Measurements from ENCODE around the gene SOWAHD. TPM values are rescaled to one million over a fixed set of nuclear protein-coding genes. Genes with fewer than 3 reads are reported as not detected.
"Not testable (repeated sequence)": the region's sequence is repeated elsewhere in the genome, so short reads cannot be mapped to it uniquely, and the experiment has no call there.

SOWAHD gene
- total and polyA plus RNA-seq, 4 donors = 1.4 to 5.8 (median 3.0) TPM

- no peaks in the 10 kb centered on the region for H3K36me3 ChIP-seq (ENCODE audit: control insufficient read depth in 4 of 4, insufficient read depth in 4 of 4, low read length in 4 of 4)
- 65 to 71% methylated on average over 12 of the region's 12 CpGs for WGBS, 2 donors
- H3K4me3 ChIP-seq = no peak overlapping the region
- no peak for TF ChIP-seq CTCF (IDR thresholded peaks at IDR 0.05; ENCODE audit: control extremely low read depth, extremely low read depth)
- ATAC-seq (ENCODE audit: insufficient read depth, low FRiP score) = no peak
- H3K9ac ChIP-seq (ENCODE audit: insufficient read depth in 1 of 2, low read length in 2 of 2) = no peak overlapping the region
- H3K9me3 ChIP-seq (ENCODE audit: control insufficient read depth in 4 of 4, insufficient read depth in 3 of 4, low read length in 3 of 4) = peaks cover 0 to 2% (median 0%) of the 10 kb centered on the region in 4 donors
- H3K4me1 ChIP-seq (ENCODE audit: control insufficient read depth in 5 of 5, insufficient read depth in 5 of 5, low read length in 5 of 5) = no peaks in the 10 kb centered on the region
- no peak overlapping the region for H3K27ac ChIP-seq (ENCODE audit: low read depth in 1 of 2, low read length in 1 of 2)
- H3K27me3 ChIP-seq (ENCODE audit: control insufficient read depth in 3 of 3, insufficient read depth in 3 of 3, low read length in 2 of 3) = no peaks in the 10 kb centered on the region
- no peak for DNase-seq
Observed at GRCh38 chrX:119736206-119736764, 22.1 kb upstream of the SOWAHD start.

- H3K27me3 ChIP-seq (ENCODE audit: control insufficient read depth in 3 of 3, insufficient read depth in 3 of 3, low read length in 2 of 3) = no peaks in the 10 kb centered on the region
- H3K9ac ChIP-seq (ENCODE audit: insufficient read depth in 1 of 2, low read length in 2 of 2) = no peak overlapping the region
- TF ChIP-seq CTCF (IDR thresholded peaks at IDR 0.05; ENCODE audit: control extremely low read depth, extremely low read depth) = no peak
- no peak overlapping the region for H3K27ac ChIP-seq (ENCODE audit: low read depth in 1 of 2, low read length in 1 of 2)
- WGBS, 2 donors = 57 to 59% methylated on average over 5 of the region's 5 CpGs
- no peaks in the 10 kb centered on the region for H3K36me3 ChIP-seq (ENCODE audit: control insufficient read depth in 4 of 4, insufficient read depth in 4 of 4, low read length in 4 of 4)
- no peak for DNase-seq
- H3K4me1 ChIP-seq (ENCODE audit: control insufficient read depth in 5 of 5, insufficient read depth in 5 of 5, low read length in 5 of 5) = no peaks in the 10 kb centered on the region
- H3K4me3 ChIP-seq = no peak overlapping the region
- no peaks in the 10 kb centered on the region for H3K9me3 ChIP-seq (ENCODE audit: control insufficient read depth in 4 of 4, insufficient read depth in 3 of 4, low read length in 3 of 4)
- ATAC-seq (ENCODE audit: insufficient read depth, low FRiP score) = no peak
Observed at GRCh38 chrX:119738742-119739141, 19.6 kb upstream of the SOWAHD start.

- ATAC-seq (ENCODE audit: insufficient read depth, low FRiP score) (no peak), DNase-seq (no peak)
- TF ChIP-seq CTCF (IDR thresholded peaks at IDR 0.05; ENCODE audit: control extremely low read depth, extremely low read depth) = no peak
- 68 to 88% methylated on average over 4 of the region's 4 CpGs for WGBS, 2 donors
- Histone ChIP-seq H3K36me3 (ENCODE audit: control insufficient read depth in 4 of 4, insufficient read depth in 4 of 4, low read length in 4 of 4) (no peaks in the 10 kb centered on the region), H3K4me3 (no peak overlapping the region), H3K27ac (ENCODE audit: low read depth in 1 of 2, low read length in 1 of 2) (no peak overlapping the region), H3K27me3 (ENCODE audit: control insufficient read depth in 3 of 3, insufficient read depth in 3 of 3, low read length in 2 of 3) (no peaks in the 10 kb centered on the region), H3K9ac (ENCODE audit: insufficient read depth in 1 of 2, low read length in 2 of 2) (no peak overlapping the region), H3K9me3 (ENCODE audit: control insufficient read depth in 4 of 4, insufficient read depth in 3 of 4, low read length in 3 of 4) (no peaks in the 10 kb centered on the region), H3K4me1 (ENCODE audit: control insufficient read depth in 5 of 5, insufficient read depth in 5 of 5, low read length in 5 of 5) (no peaks in the 10 kb centered on the region)
Observed at GRCh38 chrX:119745283-119745848, 13.0 kb upstream of the SOWAHD start.

- not testable (repeated sequence) for H3K27ac ChIP-seq (ENCODE audit: low read depth in 1 of 2, low read length in 1 of 2); ATAC-seq (ENCODE audit: insufficient read depth, low FRiP score); DNase-seq; H3K27me3 ChIP-seq (ENCODE audit: control insufficient read depth in 3 of 3, insufficient read depth in 3 of 3, low read length in 2 of 3); H3K9ac ChIP-seq (ENCODE audit: insufficient read depth in 1 of 2, low read length in 2 of 2); H3K36me3 ChIP-seq (ENCODE audit: control insufficient read depth in 4 of 4, insufficient read depth in 4 of 4, low read length in 4 of 4); H3K9me3 ChIP-seq (ENCODE audit: control insufficient read depth in 4 of 4, insufficient read depth in 3 of 4, low read length in 3 of 4); H3K4me1 ChIP-seq (ENCODE audit: control insufficient read depth in 5 of 5, insufficient read depth in 5 of 5, low read length in 5 of 5); H3K4me3 ChIP-seq
- WGBS, 2 donors = 84 to 89% methylated on average over 9 of the region's 9 CpGs
Observed at GRCh38 chrX:119750131-119750530, 8.3 kb upstream of the SOWAHD start.

- ATAC-seq (ENCODE audit: insufficient read depth, low FRiP score); H3K9ac ChIP-seq (ENCODE audit: insufficient read depth in 1 of 2, low read length in 2 of 2); H3K4me1 ChIP-seq (ENCODE audit: control insufficient read depth in 5 of 5, insufficient read depth in 5 of 5, low read length in 5 of 5); H3K27ac ChIP-seq (ENCODE audit: low read depth in 1 of 2, low read length in 1 of 2); H3K36me3 ChIP-seq (ENCODE audit: control insufficient read depth in 4 of 4, insufficient read depth in 4 of 4, low read length in 4 of 4); DNase-seq; H3K4me3 ChIP-seq; H3K9me3 ChIP-seq (ENCODE audit: control insufficient read depth in 4 of 4, insufficient read depth in 3 of 4, low read length in 3 of 4); H3K27me3 ChIP-seq (ENCODE audit: control insufficient read depth in 3 of 3, insufficient read depth in 3 of 3, low read length in 2 of 3): not testable (repeated sequence)
- 92 to 100% methylated on average over 1 to 23 of the region's 27 CpGs for WGBS, 2 donors
Observed at GRCh38 chrX:119750751-119751150, 7.6 kb upstream of the SOWAHD start.
